Measurements from ENCODE around the gene ZNF195.
"Not testable (repeated sequence)": the region's sequence is repeated elsewhere in the genome, so short reads cannot be mapped to it uniquely, and the experiment has no call there.

- not testable (repeated sequence) for TF ChIP-seq YY1 (IDR thresholded peaks at IDR 0.05; ENCODE audit: insufficient read depth, insufficient read length); ZNF274 (IDR thresholded peaks at IDR 0.05; ENCODE audit: low read depth, low read length)
Measured at GRCh38 chr11:3336420-3336819, 42.5 kb downstream of the ZNF195 start.
